ENCODE results near the gene ZSWIM6.

Gene ZSWIM6

DNA sequence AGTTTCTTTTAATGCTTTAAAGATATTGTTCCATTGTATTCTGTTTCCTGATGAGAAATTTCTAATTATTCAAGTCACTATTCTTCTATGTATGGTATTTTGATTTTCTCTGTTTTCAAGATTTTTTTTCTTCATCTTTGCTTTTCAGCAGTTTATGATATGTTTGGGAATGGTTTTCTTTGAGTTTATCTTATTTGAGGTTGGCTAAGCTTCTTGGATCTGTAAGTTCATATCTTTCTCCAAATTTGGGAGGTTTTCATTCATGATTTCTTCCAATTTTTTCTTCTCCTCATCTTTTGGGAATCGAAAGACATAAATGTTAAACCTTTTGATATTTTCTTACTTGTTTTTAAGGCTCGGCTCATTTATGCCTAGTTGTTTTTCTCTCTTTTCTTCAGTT, 184.9 kb downstream of the ZSWIM6 start:
- TF ChIP-seq, protein P1, sequence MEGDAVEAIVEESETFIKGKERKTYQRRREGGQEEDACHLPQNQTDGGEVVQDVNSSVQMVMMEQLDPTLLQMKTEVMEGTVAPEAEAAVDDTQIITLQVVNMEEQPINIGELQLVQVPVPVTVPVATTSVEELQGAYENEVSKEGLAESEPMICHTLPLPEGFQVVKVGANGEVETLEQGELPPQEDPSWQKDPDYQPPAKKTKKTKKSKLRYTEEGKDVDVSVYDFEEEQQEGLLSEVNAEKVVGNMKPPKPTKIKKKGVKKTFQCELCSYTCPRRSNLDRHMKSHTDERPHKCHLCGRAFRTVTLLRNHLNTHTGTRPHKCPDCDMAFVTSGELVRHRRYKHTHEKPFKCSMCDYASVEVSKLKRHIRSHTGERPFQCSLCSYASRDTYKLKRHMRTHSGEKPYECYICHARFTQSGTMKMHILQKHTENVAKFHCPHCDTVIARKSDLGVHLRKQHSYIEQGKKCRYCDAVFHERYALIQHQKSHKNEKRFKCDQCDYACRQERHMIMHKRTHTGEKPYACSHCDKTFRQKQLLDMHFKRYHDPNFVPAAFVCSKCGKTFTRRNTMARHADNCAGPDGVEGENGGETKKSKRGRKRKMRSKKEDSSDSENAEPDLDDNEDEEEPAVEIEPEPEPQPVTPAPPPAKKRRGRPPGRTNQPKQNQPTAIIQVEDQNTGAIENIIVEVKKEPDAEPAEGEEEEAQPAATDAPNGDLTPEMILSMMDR (IDR thresholded peaks at IDR 0.05; ENCODE audit: low read length), result no peak
- TF ChIP-seq EZH2 (IDR thresholded peaks at IDR 0.05; ENCODE audit: borderline replicate concordance, low read length), result no peak
- no peaks in the 10 kb centered on the region for H3K9me3 ChIP-seq (ENCODE audit: low read length)
- H3K27ac ChIP-seq (ENCODE audit: low read depth, low read length, poor library complexity, severe bottlenecking), result no peak overlapping the region
- no peak overlapping the region for H3K9ac ChIP-seq (ENCODE audit: low read length)
- H3K4me2 ChIP-seq (ENCODE audit: low read length), result no peak overlapping the region
- H3K9me2 ChIP-seq (ENCODE audit: low read depth, low read length), result no peaks in the 10 kb centered on the region
- H3K4me3 ChIP-seq (ENCODE audit: low read depth, low read length, poor library complexity, severe bottlenecking), result no peak overlapping the region
- H2AFZ ChIP-seq (ENCODE audit: low read length), result no peak overlapping the region
- H3K27me3 ChIP-seq (ENCODE audit: insufficient read depth, low read length), result no peaks in the 10 kb centered on the region
- no peaks in the 10 kb centered on the region for H3K36me3 ChIP-seq (ENCODE audit: insufficient read depth, low read length)
- no peaks in the 10 kb centered on the region for H3K4me1 ChIP-seq (ENCODE audit: insufficient read depth, low read length, severe bottlenecking)
- H4K20me1 ChIP-seq (ENCODE audit: insufficient read depth, low read length), result no peaks in the 10 kb centered on the region
- no peaks in the 10 kb centered on the region for H3F3A ChIP-seq (ENCODE audit: insufficient read depth, low read length)
- no peaks in the 10 kb centered on the region for H3K79me2 ChIP-seq (ENCODE audit: insufficient read depth, low read length)

GRCh38 chr5:61519728-61520277, 187.7 kb downstream of the ZSWIM6 start:
- no peak overlapping the region for H3K4me3 ChIP-seq (ENCODE audit: low read depth, low read length, poor library complexity, severe bottlenecking)
- H2AFZ ChIP-seq (ENCODE audit: low read length), result no peak overlapping the region
- no peaks in the 10 kb centered on the region for H3K36me3 ChIP-seq (ENCODE audit: insufficient read depth, low read length)
- no peaks in the 10 kb centered on the region for H4K20me1 ChIP-seq (ENCODE audit: insufficient read depth, low read length)
- no peak overlapping the region for H3K4me2 ChIP-seq (ENCODE audit: low read length)
- no peaks in the 10 kb centered on the region for H3K9me2 ChIP-seq (ENCODE audit: low read depth, low read length)
- H3K4me1 ChIP-seq (ENCODE audit: insufficient read depth, low read length, severe bottlenecking), result no peaks in the 10 kb centered on the region
- no peaks in the 10 kb centered on the region for H3K27me3 ChIP-seq (ENCODE audit: insufficient read depth, low read length)
- H3K27ac ChIP-seq (ENCODE audit: low read depth, low read length, poor library complexity, severe bottlenecking), result no peak overlapping the region
- no peaks in the 10 kb centered on the region for H3K9me3 ChIP-seq (ENCODE audit: low read length)
- H3K79me2 ChIP-seq (ENCODE audit: insufficient read depth, low read length), result no peaks in the 10 kb centered on the region
- TF ChIP-seq, protein P1 (IDR thresholded peaks at IDR 0.05; ENCODE audit: low read length), result no peak
- H3K9ac ChIP-seq (ENCODE audit: low read length), result no peak overlapping the region
- no peaks in the 10 kb centered on the region for H3F3A ChIP-seq (ENCODE audit: insufficient read depth, low read length)

DNA sequence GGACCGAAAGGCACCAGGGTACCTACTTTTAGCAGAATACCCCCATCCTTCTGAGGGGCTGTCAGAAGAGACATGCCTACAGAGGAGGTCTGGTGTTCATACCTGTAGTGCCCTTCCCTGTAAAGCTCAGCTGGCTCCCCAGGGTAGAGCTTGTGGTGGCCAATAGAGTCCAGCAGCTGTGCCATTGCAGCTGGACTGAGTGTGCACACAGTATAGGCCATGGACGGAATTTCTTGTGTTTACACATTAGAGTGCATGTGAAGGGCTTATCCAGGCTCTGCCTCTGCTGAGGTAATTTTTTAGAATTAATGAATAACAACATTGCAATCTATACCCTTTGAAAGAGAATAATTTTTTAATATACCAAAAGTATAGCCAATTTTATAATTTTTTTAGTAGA, 191.0 kb downstream of the ZSWIM6 start:
- no peaks in the 10 kb centered on the region for H3K36me3 ChIP-seq (ENCODE audit: insufficient read depth, low read length)
- H3K4me1 ChIP-seq (ENCODE audit: insufficient read depth, low read length, severe bottlenecking), result no peaks in the 10 kb centered on the region
- H3K4me2 ChIP-seq (ENCODE audit: low read length), result no peak overlapping the region
- no peaks in the 10 kb centered on the region for H3K9me3 ChIP-seq (ENCODE audit: low read length)
- TF ChIP-seq, protein P1 (IDR thresholded peaks at IDR 0.05; ENCODE audit: low read length), result no peak
- no peak for TF ChIP-seq EZH2 (IDR thresholded peaks at IDR 0.05; ENCODE audit: borderline replicate concordance, low read length)
- no peak overlapping the region for H2AFZ ChIP-seq (ENCODE audit: low read length)
- no peaks in the 10 kb centered on the region for H3K79me2 ChIP-seq (ENCODE audit: insufficient read depth, low read length)
- no peaks in the 10 kb centered on the region for H3K27me3 ChIP-seq (ENCODE audit: insufficient read depth, low read length)
- no peak overlapping the region for H3K4me3 ChIP-seq (ENCODE audit: low read depth, low read length, poor library complexity, severe bottlenecking)
- no peaks in the 10 kb centered on the region for H4K20me1 ChIP-seq (ENCODE audit: insufficient read depth, low read length)
- no peaks in the 10 kb centered on the region for H3K9me2 ChIP-seq (ENCODE audit: low read depth, low read length)
- no peak overlapping the region for H3K9ac ChIP-seq (ENCODE audit: low read length)
- H3F3A ChIP-seq (ENCODE audit: insufficient read depth, low read length), result no peaks in the 10 kb centered on the region
- no peak overlapping the region for H3K27ac ChIP-seq (ENCODE audit: low read depth, low read length, poor library complexity, severe bottlenecking)
